A549 (cell line): ENCODE measurements around the gene TPM2.

ENCODE experiments used
- CHD2 ChIP-seq: fragments of 150-350 bp; IDR thresholded peaks from 2 replicates; pipeline ENCODE4 v1.6.1; 2014; ENCODE audit warnings: low read length; ENCODE audit not compliant: partially characterized antibody
- CTCF ChIP-seq: fragments of >200 bp; sonication (Bioruptor Twin); formaldehyde crosslinking; IDR thresholded peaks from 3 replicates; pipeline ENCODE4 v1.5.1; 2016
- EP300 ChIP-seq, 2 experiments: fragments of >200 bp; sonication (Bioruptor Twin); formaldehyde crosslinking; IDR thresholded peaks; 2 replicates in 1 of 2; 3 replicates in 1 of 2; pipeline ENCODE4 v1.6.1; 2016 to 2017
- JUN ChIP-seq, 2 experiments: fragments of >200 bp; sonication (Bioruptor Twin); formaldehyde crosslinking; IDR thresholded peaks; 2 replicates in 1 of 2; 3 replicates in 1 of 2; pipeline ENCODE4 v1.6.1; 2016 to 2017
- MYC ChIP-seq: IDR thresholded peaks from 2 replicates; pipeline ENCODE4 v1.6.1; 2012; ENCODE audit warnings: mild to moderate bottlenecking, inconsistent platforms, low read length, improper control_type of control experiment, borderline replicate concordance
- POLR2A ChIP-seq: IDR thresholded peaks from 2 replicates; pipeline ENCODE4 v1.6.1; 2012; ENCODE audit warnings: mild to moderate bottlenecking, low read length
- POLR2AphosphoS2 ChIP-seq: conservative IDR thresholded peaks from 2 replicates; pipeline ENCODE4 v1.6.1; 2012; ENCODE audit warnings: low read length, improper control_type of control experiment, inconsistent platforms
- RARB ChIP-seq: fragments of 250-450 bp; sonication (Bioruptor Pico); IDR thresholded peaks from 2 replicates; pipeline ENCODE4 v1.8.0; 2021; ENCODE audit warnings: mild to moderate bottlenecking, moderate library complexity
- TF ChIP-seq, protein P1 (sequence below): IDR thresholded peaks from 2 replicates; pipeline ENCODE4 v1.6.1; 2012
- TF ChIP-seq, protein P2 (sequence below): fragments of 200-600 bp; sonication (generic); IDR thresholded peaks from 2 replicates; pipeline ENCODE4 v1.6.1; 2016; ENCODE audit warnings: antibody characterized with exemption, mild to moderate bottlenecking, moderate library complexity

GRCh38 chr9:35651956-35652828 lies 37.5 kb downstream of the TPM2 start:
- no peak for TF ChIP-seq CTCF
- no peak for TF ChIP-seq RARB (CRISPR knock-in tag)
- TF ChIP-seq POLR2A = no peak
- no peak for TF ChIP-seq POLR2AphosphoS2
- TF ChIP-seq, protein P1, sequence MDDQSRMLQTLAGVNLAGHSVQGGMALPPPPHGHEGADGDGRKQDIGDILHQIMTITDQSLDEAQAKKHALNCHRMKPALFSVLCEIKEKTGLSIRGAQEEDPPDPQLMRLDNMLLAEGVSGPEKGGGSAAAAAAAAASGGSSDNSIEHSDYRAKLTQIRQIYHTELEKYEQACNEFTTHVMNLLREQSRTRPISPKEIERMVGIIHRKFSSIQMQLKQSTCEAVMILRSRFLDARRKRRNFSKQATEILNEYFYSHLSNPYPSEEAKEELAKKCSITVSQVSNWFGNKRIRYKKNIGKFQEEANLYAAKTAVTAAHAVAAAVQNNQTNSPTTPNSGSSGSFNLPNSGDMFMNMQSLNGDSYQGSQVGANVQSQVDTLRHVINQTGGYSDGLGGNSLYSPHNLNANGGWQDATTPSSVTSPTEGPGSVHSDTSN = no peak
- TF ChIP-seq, protein P2, sequence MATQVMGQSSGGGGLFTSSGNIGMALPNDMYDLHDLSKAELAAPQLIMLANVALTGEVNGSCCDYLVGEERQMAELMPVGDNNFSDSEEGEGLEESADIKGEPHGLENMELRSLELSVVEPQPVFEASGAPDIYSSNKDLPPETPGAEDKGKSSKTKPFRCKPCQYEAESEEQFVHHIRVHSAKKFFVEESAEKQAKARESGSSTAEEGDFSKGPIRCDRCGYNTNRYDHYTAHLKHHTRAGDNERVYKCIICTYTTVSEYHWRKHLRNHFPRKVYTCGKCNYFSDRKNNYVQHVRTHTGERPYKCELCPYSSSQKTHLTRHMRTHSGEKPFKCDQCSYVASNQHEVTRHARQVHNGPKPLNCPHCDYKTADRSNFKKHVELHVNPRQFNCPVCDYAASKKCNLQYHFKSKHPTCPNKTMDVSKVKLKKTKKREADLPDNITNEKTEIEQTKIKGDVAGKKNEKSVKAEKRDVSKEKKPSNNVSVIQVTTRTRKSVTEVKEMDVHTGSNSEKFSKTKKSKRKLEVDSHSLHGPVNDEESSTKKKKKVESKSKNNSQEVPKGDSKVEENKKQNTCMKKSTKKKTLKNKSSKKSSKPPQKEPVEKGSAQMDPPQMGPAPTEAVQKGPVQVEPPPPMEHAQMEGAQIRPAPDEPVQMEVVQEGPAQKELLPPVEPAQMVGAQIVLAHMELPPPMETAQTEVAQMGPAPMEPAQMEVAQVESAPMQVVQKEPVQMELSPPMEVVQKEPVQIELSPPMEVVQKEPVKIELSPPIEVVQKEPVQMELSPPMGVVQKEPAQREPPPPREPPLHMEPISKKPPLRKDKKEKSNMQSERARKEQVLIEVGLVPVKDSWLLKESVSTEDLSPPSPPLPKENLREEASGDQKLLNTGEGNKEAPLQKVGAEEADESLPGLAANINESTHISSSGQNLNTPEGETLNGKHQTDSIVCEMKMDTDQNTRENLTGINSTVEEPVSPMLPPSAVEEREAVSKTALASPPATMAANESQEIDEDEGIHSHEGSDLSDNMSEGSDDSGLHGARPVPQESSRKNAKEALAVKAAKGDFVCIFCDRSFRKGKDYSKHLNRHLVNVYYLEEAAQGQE = no peak
- TF ChIP-seq CHD2 = no peak
- no peak for TF ChIP-seq MYC
- no peak for TF ChIP-seq EP300 (IDR thresholded peaks at IDR 0.05)
- TF ChIP-seq JUN (IDR thresholded peaks at IDR 0.05) = no peak
